ENCODE data around the gene TRPV5.

TRPV5 gene

GRCh38 chr7:142908921-142909890 lies 24.3 kb downstream of the TRPV5 start:
- Histone ChIP-seq H3K27ac (ENCODE audit: low read depth, low read length) (no peak overlapping the region), H3K4me1 (ENCODE audit: insufficient read depth, low read length) (no peaks in the 10 kb centered on the region; the same call in 1 of the 2 replicates), H3K27me3 (ENCODE audit: insufficient read depth, low read length) (no peaks in the 10 kb centered on the region), H3K4me3 (ENCODE audit: low read length) (no peak overlapping the region), H3K9me3 (ENCODE audit: insufficient read depth, low read depth, low read length) (peaks cover 28% of the 10 kb centered on the region), H3K36me3 (ENCODE audit: insufficient read depth, low read length) (no peaks in the 10 kb centered on the region), H3K9ac (ENCODE audit: low read depth, low read length) (no peak overlapping the region)
- whole genome bisulfite sequencing = 89% methylated on average over 21 of the region's 21 CpGs

GRCh38 chr7:142908290-142908689 lies 25.3 kb downstream of the TRPV5 start:
- H3K27me3 ChIP-seq (ENCODE audit: insufficient read depth, low read length) = no peaks in the 10 kb centered on the region
- no peak overlapping the region for H3K9ac ChIP-seq (ENCODE audit: low read depth, low read length)
- no peaks in the 10 kb centered on the region for H3K36me3 ChIP-seq (ENCODE audit: insufficient read depth, low read length)
- WGBS = 94% methylated on average over 11 of the region's 11 CpGs
- no peak overlapping the region for H3K4me3 ChIP-seq (ENCODE audit: low read length)
- H3K27ac ChIP-seq (ENCODE audit: low read depth, low read length) = no peak overlapping the region
- peaks cover 35% of the 10 kb centered on the region for H3K9me3 ChIP-seq (ENCODE audit: insufficient read depth, low read depth, low read length)
- H3K4me1 ChIP-seq (ENCODE audit: insufficient read depth, low read length) = no peaks in the 10 kb centered on the region; the same call in 1 of the 2 replicates

- no peak overlapping the region for H3K4me3 ChIP-seq (ENCODE audit: low read length)
- no peaks in the 10 kb centered on the region for H3K27me3 ChIP-seq (ENCODE audit: insufficient read depth, low read length)
- no peaks in the 10 kb centered on the region for H3K4me1 ChIP-seq (ENCODE audit: insufficient read depth, low read length)
- 100% methylated on average over 2 of the region's 2 CpGs for WGBS
- H3K9ac ChIP-seq (ENCODE audit: low read depth, low read length) = no peak overlapping the region
- H3K9me3 ChIP-seq (ENCODE audit: insufficient read depth, low read depth, low read length) = peaks cover 35% of the 10 kb centered on the region
- H3K36me3 ChIP-seq (ENCODE audit: insufficient read depth, low read length) = no peaks in the 10 kb centered on the region
- no peak overlapping the region for H3K27ac ChIP-seq (ENCODE audit: low read depth, low read length)
Measured at GRCh38 chr7:142906643-142907042, 26.9 kb downstream of the TRPV5 start.

GRCh38 chr7:142905759-142906158 lies 27.8 kb downstream of the TRPV5 start:
- Histone ChIP-seq H3K4me1 (ENCODE audit: insufficient read depth, low read length) (no peaks in the 10 kb centered on the region), H3K9ac (ENCODE audit: low read depth, low read length) (no peak overlapping the region)
- 79% methylated on average over 2 of the region's 2 CpGs for WGBS

GRCh38 chr7:142904128-142904527 lies 29.4 kb downstream of the TRPV5 start:
- Histone ChIP-seq H3K4me1 (ENCODE audit: insufficient read depth, low read length) (no peaks in the 10 kb centered on the region), H3K27me3 (ENCODE audit: insufficient read depth, low read length) (no peaks in the 10 kb centered on the region), H3K4me3 (ENCODE audit: low read length) (no peak overlapping the region), H3K36me3 (ENCODE audit: insufficient read depth, low read length) (no peaks in the 10 kb centered on the region), H3K27ac (ENCODE audit: low read depth, low read length) (no peak overlapping the region), H3K9ac (ENCODE audit: low read depth, low read length) (no peak overlapping the region), H3K9me3 (ENCODE audit: insufficient read depth, low read depth, low read length) (peaks cover 35% of the 10 kb centered on the region)

More at GRCh38 chr7:142905759-142906158, 27.8 kb downstream of the TRPV5 start:
- Histone ChIP-seq H3K27ac (ENCODE audit: low read depth, low read length) (no peak overlapping the region), H3K4me3 (ENCODE audit: low read length) (no peak overlapping the region), H3K27me3 (ENCODE audit: insufficient read depth, low read length) (no peaks in the 10 kb centered on the region), H3K9me3 (ENCODE audit: insufficient read depth, low read depth, low read length) (peaks cover 35% of the 10 kb centered on the region), H3K36me3 (ENCODE audit: insufficient read depth, low read length) (no peaks in the 10 kb centered on the region)

GRCh38 chr7:142901426-142902259 lies 31.9 kb downstream of the TRPV5 start:
- no peaks in the 10 kb centered on the region for H3K36me3 ChIP-seq (ENCODE audit: insufficient read depth, low read length)
- 79% methylated on average over 15 of the region's 15 CpGs for WGBS
- no peak overlapping the region for H3K4me3 ChIP-seq (ENCODE audit: low read length)
- H3K27ac ChIP-seq (ENCODE audit: low read depth, low read length) = no peak overlapping the region
- no peak overlapping the region for H3K9ac ChIP-seq (ENCODE audit: low read depth, low read length)
- H3K9me3 ChIP-seq (ENCODE audit: insufficient read depth, low read depth, low read length) = peaks cover 31% of the 10 kb centered on the region
- H3K4me1 ChIP-seq (ENCODE audit: insufficient read depth, low read length) = peaks cover 7% of the 10 kb centered on the region; the same call in 1 of the 2 replicates
- no peaks in the 10 kb centered on the region for H3K27me3 ChIP-seq (ENCODE audit: insufficient read depth, low read length)

- 91% methylated on average over 3 of the region's 3 CpGs for whole genome bisulfite sequencing
Measured at GRCh38 chr7:142899661-142900060, 33.9 kb downstream of the TRPV5 start.

GRCh38 chr7:142898377-142899170 lies 35.0 kb downstream of the TRPV5 start:
- Histone ChIP-seq H3K36me3 (ENCODE audit: insufficient read depth, low read length) (no peaks in the 10 kb centered on the region), H3K27ac (ENCODE audit: low read depth, low read length) (no peak overlapping the region), H3K27me3 (ENCODE audit: insufficient read depth, low read length) (no peaks in the 10 kb centered on the region), H3K4me1 (ENCODE audit: insufficient read depth, low read length) (peaks cover 7% of the 10 kb centered on the region; the same call in 1 of the 2 replicates), H3K9ac (ENCODE audit: low read depth, low read length) (no peak overlapping the region), H3K4me3 (ENCODE audit: low read length) (no peak overlapping the region), H3K9me3 (ENCODE audit: insufficient read depth, low read depth, low read length) (0 out of 2 replicates have a peak, but pooled peaks cover under 1% of the 10 kb centered on the region)
- WGBS = 95% methylated on average over 3 of the region's 3 CpGs

More at GRCh38 chr7:142899661-142900060, 33.9 kb downstream of the TRPV5 start:
- Histone ChIP-seq H3K27me3 (ENCODE audit: insufficient read depth, low read length) (no peaks in the 10 kb centered on the region), H3K36me3 (ENCODE audit: insufficient read depth, low read length) (no peaks in the 10 kb centered on the region), H3K4me3 (ENCODE audit: low read length) (no peak overlapping the region), H3K9ac (ENCODE audit: low read depth, low read length) (no peak overlapping the region), H3K9me3 (ENCODE audit: insufficient read depth, low read depth, low read length) (peaks cover 12% of the 10 kb centered on the region), H3K27ac (ENCODE audit: low read depth, low read length) (no peak overlapping the region), H3K4me1 (ENCODE audit: insufficient read depth, low read length) (peaks cover 7% of the 10 kb centered on the region; the same call in 1 of the 2 replicates)

- no peaks in the 10 kb centered on the region for H3K27me3 ChIP-seq (ENCODE audit: insufficient read depth, low read length)
- H3K9ac ChIP-seq (ENCODE audit: low read depth, low read length) = no peak overlapping the region
- no peak overlapping the region for H3K4me3 ChIP-seq (ENCODE audit: low read length)
- H3K9me3 ChIP-seq (ENCODE audit: insufficient read depth, low read depth, low read length) = no peaks in the 10 kb centered on the region
- H3K4me1 ChIP-seq (ENCODE audit: insufficient read depth, low read length) = peaks cover 7% of the 10 kb centered on the region; the same call in 1 of the 2 replicates
- WGBS = 93% methylated on average over 7 of the region's 7 CpGs
- H3K27ac ChIP-seq (ENCODE audit: low read depth, low read length) = no peak overlapping the region
- no peaks in the 10 kb centered on the region for H3K36me3 ChIP-seq (ENCODE audit: insufficient read depth, low read length)
Measured at GRCh38 chr7:142897691-142898090, 35.9 kb downstream of the TRPV5 start.

GRCh38 chr7:142896741-142897379 lies 36.7 kb downstream of the TRPV5 start:
- Histone ChIP-seq H3K27me3 (ENCODE audit: insufficient read depth, low read length) (no peaks in the 10 kb centered on the region), H3K27ac (ENCODE audit: low read depth, low read length) (no peak overlapping the region)
- 100% methylated on average over 1 of the region's 3 CpGs for WGBS

More at GRCh38 chr7:142896741-142897379, 36.7 kb downstream of the TRPV5 start:
- Histone ChIP-seq H3K9ac (ENCODE audit: low read depth, low read length) (no peak overlapping the region), H3K36me3 (ENCODE audit: insufficient read depth, low read length) (no peaks in the 10 kb centered on the region), H3K9me3 (ENCODE audit: insufficient read depth, low read depth, low read length) (no peaks in the 10 kb centered on the region), H3K4me1 (ENCODE audit: insufficient read depth, low read length) (peaks cover 7% of the 10 kb centered on the region; the same call in 1 of the 2 replicates), H3K4me3 (ENCODE audit: low read length) (no peak overlapping the region)
